PC-3 (cell line): ENCODE results near the gene RBM15. TPM values are rescaled to one million over a fixed set of nuclear protein-coding genes. Genes with fewer than 3 reads are reported as not detected.

Experiments
- ATAC-seq: fragments of 200-7000 bp; cut with Tn5 transposase; 2 replicates; pipeline ENCODE4 v1.9.1; 2020; ENCODE audit warnings: mild to moderate bottlenecking, moderate library complexity
- BruUV-seq: library from RNA; stranded (reverse); fragments of 400-500 nt; replicated peaks from 2 replicates; lab custom pipeline; 2021; lab: Mats Ljungman, UMichigan
- CTCF ChIA-PET: fragments of 300-600 bp; sonication (Branson Sonifier 250); formaldehyde crosslinking; loops from one replicate; lab custom pipeline; 2022; ENCODE audit warnings: antibody characterized with exemption; lab: Charles Lee
- POLR2A ChIA-PET: fragments of 300-600 bp; sonication (Branson Sonifier 250); formaldehyde crosslinking; loops from one replicate; lab custom pipeline; 2022; ENCODE audit warnings: antibody characterized with exemption; ENCODE audit not compliant: unreplicated experiment; lab: Charles Lee
- DNase-seq: peaks from one replicate; pipeline ENCODE4 v3.0.0-alpha.2; 2015
- H2AFZ ChIP-seq: fragments of 300-600 bp; sonication (generic); 2 replicates; pipeline ENCODE4 v1.6.0; 2016; ENCODE audit warnings: antibody characterized with exemption, low read length
- H3F3A ChIP-seq: fragments of 300-600 bp; sonication (generic); one replicate; pipeline ENCODE4 v1.6.0; 2017; ENCODE audit warnings: antibody characterized with exemption, low read length, control low read depth, mild to moderate bottlenecking; ENCODE audit not compliant: unreplicated experiment
- H3K27ac ChIP-seq: fragments of 300-600 bp; sonication (generic); 2 replicates; pipeline ENCODE4 v1.5.1; 2016; ENCODE audit warnings: mild to moderate bottlenecking, low read length
- H3K27me3 ChIP-seq: fragments of 300-600 bp; sonication (generic); 2 replicates; pipeline ENCODE4 v1.6.1; 2016; ENCODE audit warnings: low read length, mixed read lengths
- H3K36me3 ChIP-seq: fragments of 300-600 bp; sonication (generic); 2 replicates; pipeline ENCODE4 v1.6.1; 2016; ENCODE audit warnings: low read depth, mixed run types, low read length, mixed read lengths
- H3K4me1 ChIP-seq: fragments of 300-600 bp; sonication (generic); 2 replicates; pipeline ENCODE4 v1.5.1; 2016; ENCODE audit warnings: low read length; ENCODE audit not compliant: insufficient read depth
- H3K4me2 ChIP-seq: fragments of 300-600 bp; sonication (generic); 2 replicates; pipeline ENCODE4 v1.6.0; 2016; ENCODE audit warnings: low read length
- H3K4me3 ChIP-seq: fragments of 300-600 bp; sonication (generic); 2 replicates; pipeline ENCODE4 v1.5.1; 2016; ENCODE audit warnings: mild to moderate bottlenecking, low read length, mixed read lengths
- H3K79me2 ChIP-seq: fragments of 300-600 bp; sonication (generic); 2 replicates; pipeline ENCODE4 v1.6.1; 2017; ENCODE audit warnings: low read length, mixed read lengths
- H3K9ac ChIP-seq: fragments of 300-600 bp; sonication (generic); 2 replicates; pipeline ENCODE4 v1.6.0; 2016; ENCODE audit warnings: mild to moderate bottlenecking, low read length
- H3K9me2 ChIP-seq: fragments of 300-600 bp; sonication (generic); replicated peaks from 2 replicates; pipeline ENCODE4 v1.6.1; 2016; ENCODE audit warnings: mixed run types, low read length, mixed read lengths
- H3K9me3 ChIP-seq: fragments of 300-600 bp; sonication (generic); 2 replicates; pipeline ENCODE4 v1.6.1; 2016; ENCODE audit warnings: low read length, mixed read lengths
- H4K20me1 ChIP-seq: fragments of 300-600 bp; sonication (generic); 2 replicates; pipeline ENCODE4 v1.6.1; 2016; ENCODE audit warnings: low read length, mixed read lengths
- CTCF ChIP-seq: fragments of 300-600 bp; sonication (generic); conservative IDR thresholded peaks from 2 replicates; pipeline ENCODE4 v1.5.1; 2017; ENCODE audit warnings: antibody characterized with exemption, low read depth, mild to moderate bottlenecking, low read length
- EZH2 ChIP-seq: fragments of 300-600 bp; sonication (generic); IDR thresholded peaks from one replicate; pipeline ENCODE4 v1.6.1; 2017; ENCODE audit warnings: antibody characterized with exemption, mild to moderate bottlenecking, low read length; ENCODE audit not compliant: unreplicated experiment
- EZH2phosphoT487 ChIP-seq: fragments of 300-600 bp; sonication (generic); IDR thresholded peaks from 2 replicates; pipeline ENCODE4 v1.6.1; 2018; ENCODE audit warnings: mild to moderate bottlenecking, antibody characterized with exemption, low read length, borderline replicate concordance
- intact Hi-C: fragments of 100-400 bp; cut with micrococcal nuclease; formaldehyde crosslinking; loops from 2 replicates; pipeline ENCODE4 v1.9.0; 2023
- total RNA-seq: library from RNA; depleted of rRNA; stranded (reverse); fragments of >200 nt; gene quantifications from 2 replicates; pipeline ENCODE4 v1.2.3, GENCODE V29; 2014

RBM15 gene
- total RNA-seq, 1 experiment from 2014 or later = 41.3 TPM

GRCh38 chr1:110384581-110385321, 45.6 kb downstream of the RBM15 start:
- TF ChIP-seq EZH2phosphoT487 (no peak), EZH2 (no peak)
- Histone ChIP-seq H3K9me2 (no peaks in the 10 kb centered on the region), H3K4me2 (no peak overlapping the region), H3K9me3 (no peaks in the 10 kb centered on the region), H3K4me1 (peaks cover 16% of the 10 kb centered on the region), H3F3A (no peaks in the 10 kb centered on the region), H3K9ac (no peak overlapping the region), H3K36me3 (no peaks in the 10 kb centered on the region), H3K79me2 (no peaks in the 10 kb centered on the region), H2AFZ (no peak overlapping the region), H3K27me3 (no peaks in the 10 kb centered on the region), H4K20me1 (no peaks in the 10 kb centered on the region), H3K4me3 (no peak overlapping the region), H3K27ac (no peak overlapping the region)
- DNase-seq (no peak), ATAC-seq (no peak)
- POLR2A ChIA-PET = no interaction called here
- CTCF ChIA-PET = no interaction called here
- BruUV-seq = no TSS peak
- intact Hi-C loops = no loop called here

- Histone ChIP-seq H3K4me2 (no peak overlapping the region), H3K4me3 (no peak overlapping the region), H3K79me2 (no peaks in the 10 kb centered on the region), H4K20me1 (no peaks in the 10 kb centered on the region), H3K9me3 (no peaks in the 10 kb centered on the region), H2AFZ (no peak overlapping the region), H3K27ac (no peak overlapping the region), H3K4me1 (peaks cover 16% of the 10 kb centered on the region), H3K9ac (no peak overlapping the region), H3K36me3 (no peaks in the 10 kb centered on the region), H3F3A (no peaks in the 10 kb centered on the region), H3K9me2 (no peaks in the 10 kb centered on the region), H3K27me3 (no peaks in the 10 kb centered on the region)
- intact Hi-C loops = no loop called here
- ATAC-seq (no peak), DNase-seq (no peak)
- POLR2A ChIA-PET = no interaction called here
- CTCF ChIA-PET = no interaction called here
- BruUV-seq = no TSS peak
- TF ChIP-seq CTCF (no peak), EZH2 (no peak), EZH2phosphoT487 (no peak)
These were observed 46.2 kb downstream of the RBM15 start for GRCh38 chr1:110385369-110385768.

- no peaks in the 10 kb centered on the region for H3K27me3 ChIP-seq
- no peaks in the 10 kb centered on the region for H3K36me3 ChIP-seq
- no peak overlapping the region for H2AFZ ChIP-seq
- TF ChIP-seq CTCF = no peak
- no peak for TF ChIP-seq EZH2
- TF ChIP-seq EZH2phosphoT487 = no peak
- DNase-seq (no peak), ATAC-seq (no peak)
- peaks cover 17% of the 10 kb centered on the region for H3K4me1 ChIP-seq
- H3K4me3 ChIP-seq = no peak overlapping the region
- H3K9me2 ChIP-seq = no peaks in the 10 kb centered on the region
- H4K20me1 ChIP-seq = no peaks in the 10 kb centered on the region
- intact Hi-C loops = no loop called here
- H3K9me3 ChIP-seq = no peaks in the 10 kb centered on the region
- H3K4me2 ChIP-seq = no peak overlapping the region
- ChIA-PET CTCF (no interaction called here), POLR2A (no interaction called here)
- H3K9ac ChIP-seq = no peak overlapping the region
- no peak overlapping the region for H3K27ac ChIP-seq
- no peaks in the 10 kb centered on the region for H3K79me2 ChIP-seq
- BruUV-seq = no TSS peak
- no peaks in the 10 kb centered on the region for H3F3A ChIP-seq
These were observed 48.0 kb downstream of the RBM15 start for GRCh38 chr1:110387048-110387754.
